HUDEP-2 (cell line): ENCODE measurements around the gene ASL.
A peak's percentile ranks its signal among the peaks of the same experiment; 100 is the strongest.
"Not testable (repeated sequence)": the region's sequence is repeated elsewhere in the genome, so short reads cannot be mapped to it uniquely, and the experiment has no call there.

ENCODE experiments used
- DNase-seq, 76 experiments: peaks; one replicate each; lab custom pipeline; 2025; ENCODE audit not compliant: unreplicated experiment in 76 of 76; lab: John Stamatoyannopoulos, UW

ASL gene

GRCh38 chr7:66072208-66072607, 3.4 kb upstream of the ASL start:
- DNase-seq, result not testable (repeated sequence)

GRCh38 chr7:66076462-66077329, 1.1 kb downstream of the ASL start:
- DNase-seq, result peak in 1 of 76 experiments; percentile 9

GRCh38 chr7:66078067-66078466, 2.4 kb downstream of the ASL start:
- DNase-seq, result no peak

GRCh38 chr7:66082083-66082482, 6.5 kb downstream of the ASL start:
- no peak for DNase-seq

GRCh38 chr7:66082886-66083415, 7.3 kb downstream of the ASL start:
- no peak for DNase-seq

- no peak for DNase-seq
Measured at GRCh38 chr7:66083677-66084076, 8.1 kb downstream of the ASL start.

GRCh38 chr7:66088861-66089838, 13.5 kb downstream of the ASL start:
- DNase-seq, result no peak

- DNase-seq, result no peak
Measured at GRCh38 chr7:66092654-66093053, 17.0 kb downstream of the ASL start.

GRCh38 chr7:66095010-66095409, 19.4 kb downstream of the ASL start:
- DNase-seq, result no peak

- DNase-seq, result peak in 16 of 76 experiments; percentile 3 to 50 (median 22)
Measured at GRCh38 chr7:66099232-66099550, 23.6 kb downstream of the ASL start.

- DNase-seq, result peak in 61 of 76 experiments; percentile 2 to 62 (median 32)
Measured at GRCh38 chr7:66099551-66100407, 24.2 kb downstream of the ASL start.

- DNase-seq, result peak in 1 of 76 experiments; percentile 41
Measured at GRCh38 chr7:66100408-66101050, 24.9 kb downstream of the ASL start.

- DNase-seq, result not testable (repeated sequence)
Measured at GRCh38 chr7:66102168-66102567, 26.5 kb downstream of the ASL start.

- DNase-seq, result not testable (repeated sequence)
Measured at GRCh38 chr7:66103994-66104393, 28.4 kb downstream of the ASL start.

GRCh38 chr7:66105263-66105748, 29.7 kb downstream of the ASL start:
- DNase-seq, result no peak

- not testable (repeated sequence) for DNase-seq
Measured at GRCh38 chr7:66108410-66108809, 32.8 kb downstream of the ASL start.

- DNase-seq, result no peak
Measured at GRCh38 chr7:66110856-66111255, 35.2 kb downstream of the ASL start.

GRCh38 chr7:66114743-66115649, 39.4 kb downstream of the ASL start, which contains the start of gene CRCP:
TSS of gene CRCP (plus strand) at chr7:66114847. CDS start at chr7:66114963, 116 bp downstream.
- peak in 75 of 76 experiments; percentile 23 to 85 (median 70) for DNase-seq
